ELF-1 (cell line): Measurements from ENCODE around the gene SLC5A6.

ENCODE experiments used
- DNase-seq: peaks from one replicate; pipeline ENCODE4 v3.0.0-alpha.2; 2016; ENCODE audit warnings: low read depth, low spot score

Gene SLC5A6

DNA sequence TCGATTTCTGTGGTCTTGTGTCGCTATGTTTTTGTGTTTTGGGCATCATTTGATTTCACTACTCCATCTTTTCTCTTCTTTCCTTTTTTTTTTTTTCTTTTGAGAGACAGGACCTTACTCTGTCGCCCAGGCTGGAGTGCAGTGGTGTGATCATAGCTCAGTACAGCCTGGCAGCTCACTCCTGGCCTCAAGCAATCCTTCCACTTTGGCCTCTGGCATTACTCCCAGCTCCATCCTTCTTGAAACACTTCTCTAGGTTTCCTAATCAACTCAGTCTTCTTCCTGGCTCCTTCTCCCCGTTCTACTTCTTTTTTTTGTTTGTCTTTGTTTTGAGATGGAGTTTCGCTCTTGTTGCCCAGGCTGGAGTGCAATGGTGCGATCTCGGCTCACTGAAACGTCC, 36.7 kb downstream of the SLC5A6 start:
- no peak for DNase-seq

- no peak for DNase-seq
Observed at GRCh38 chr2:27174638-27175037, 37.4 kb downstream of the SLC5A6 start.

GRCh38 chr2:27171351-27171848, 40.7 kb downstream of the SLC5A6 start:
- DNase-seq: no peak

- DNase-seq: no peak
Observed at GRCh38 chr2:27170581-27171337, 41.3 kb downstream of the SLC5A6 start.

DNA sequence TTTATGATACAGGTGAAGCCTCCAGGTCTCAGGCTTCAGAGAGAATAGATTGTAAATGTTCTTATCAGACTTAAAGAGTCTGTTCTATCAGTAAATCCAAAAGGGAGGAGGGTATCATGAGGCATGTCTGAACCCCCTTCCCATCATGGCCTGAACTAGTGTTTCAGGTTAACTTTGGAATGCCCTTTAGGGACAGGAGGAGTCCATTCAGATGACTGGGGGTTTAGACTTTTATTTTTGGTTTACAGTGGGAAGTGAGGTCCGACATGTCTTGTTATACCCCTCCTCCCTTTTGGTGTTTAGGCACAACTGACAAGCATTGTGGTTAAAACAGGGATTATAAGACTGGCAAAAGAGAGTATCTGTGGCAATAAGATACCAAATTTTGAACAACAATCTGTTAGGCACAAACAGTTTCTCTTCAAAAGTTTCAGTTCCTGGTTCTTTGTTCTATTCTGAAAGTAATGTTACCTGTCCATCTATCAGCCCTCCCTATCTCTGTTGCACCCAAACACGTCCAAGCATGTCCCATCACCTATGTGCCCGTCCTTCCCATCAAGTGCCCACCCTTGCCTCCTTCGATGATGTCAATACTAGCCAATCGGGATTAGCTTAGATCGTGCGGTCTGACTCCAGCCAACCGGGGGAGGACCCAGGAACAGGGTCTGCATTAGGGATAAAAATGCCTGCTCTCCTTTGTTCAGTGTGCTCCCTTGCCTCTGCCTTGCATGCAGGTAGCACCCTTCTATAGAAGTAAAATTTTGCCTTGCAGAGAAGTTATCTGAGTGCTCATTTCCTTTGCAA, 46.9 kb downstream of the SLC5A6 start:
- DNase-seq: no peak

GRCh38 chr2:27162151-27163121, 49.6 kb downstream of the SLC5A6 start:
- DNase-seq: no peak

- no peak for DNase-seq
Observed at GRCh38 chr2:27160191-27160590, 51.9 kb downstream of the SLC5A6 start.

DNA sequence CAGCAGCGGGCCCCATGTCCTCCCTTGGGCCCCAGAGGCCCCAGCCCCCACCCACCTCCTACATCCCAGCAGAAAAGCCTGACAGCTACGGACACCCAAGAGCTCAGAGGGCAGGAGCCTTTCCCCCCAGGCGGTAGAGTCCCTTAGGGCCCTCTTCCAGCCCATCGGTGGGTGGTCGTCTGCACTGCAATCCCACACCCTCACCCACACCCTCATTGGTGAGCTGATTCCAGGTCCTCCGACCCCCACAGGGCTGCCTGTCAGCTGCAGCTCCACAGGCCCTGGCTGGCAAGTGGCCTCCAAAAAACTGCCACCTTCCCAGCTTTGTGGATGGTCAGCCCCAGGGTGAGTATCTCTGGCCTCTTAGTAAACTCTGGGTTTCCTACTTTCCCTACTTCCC, 52.8 kb downstream of the SLC5A6 start:
- no peak for DNase-seq

DNA sequence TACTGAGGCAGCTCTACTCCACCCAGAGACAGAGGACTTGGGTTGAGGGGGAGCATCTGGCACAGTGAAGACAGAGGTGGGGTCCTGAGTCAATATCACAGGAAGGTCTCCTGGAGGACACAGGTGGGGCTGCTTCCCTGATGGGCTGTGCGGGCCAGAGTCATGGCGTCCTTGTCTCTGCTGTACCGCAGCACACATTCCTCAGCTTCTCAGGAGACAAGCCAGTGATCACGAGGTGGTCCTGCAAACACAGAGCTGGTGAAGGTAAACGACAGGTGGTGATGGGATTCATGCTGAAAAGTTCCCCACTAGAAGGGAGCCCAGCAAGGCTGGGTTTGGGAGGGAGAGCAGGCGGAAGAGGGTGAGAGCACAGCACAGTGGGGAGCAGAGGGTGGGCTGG, 53.6 kb downstream of the SLC5A6 start:
- no peak for DNase-seq

DNA sequence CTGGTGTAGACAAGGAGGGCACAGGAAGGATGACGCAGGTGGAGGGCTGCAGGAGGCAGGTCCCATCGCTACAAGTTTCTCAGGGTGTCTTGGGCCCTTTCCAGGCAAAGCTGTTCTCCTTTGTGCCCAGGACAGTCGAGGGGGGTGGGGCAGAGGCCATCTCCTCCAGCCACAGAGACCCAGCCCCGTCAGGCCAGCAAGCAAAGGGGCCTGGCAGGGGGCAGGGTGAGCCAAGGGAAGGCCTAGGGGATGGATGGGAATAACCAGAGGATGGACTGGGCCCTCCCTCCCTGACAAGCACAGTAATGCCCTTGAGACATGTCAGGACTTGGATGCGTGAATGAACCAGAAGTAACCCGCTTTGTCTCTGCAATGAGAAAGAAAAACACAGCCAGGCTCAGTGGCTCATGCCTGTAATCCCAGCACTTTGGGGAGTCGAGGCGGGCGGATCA, 57.0 kb downstream of the SLC5A6 start:
- no peak for DNase-seq

DNA sequence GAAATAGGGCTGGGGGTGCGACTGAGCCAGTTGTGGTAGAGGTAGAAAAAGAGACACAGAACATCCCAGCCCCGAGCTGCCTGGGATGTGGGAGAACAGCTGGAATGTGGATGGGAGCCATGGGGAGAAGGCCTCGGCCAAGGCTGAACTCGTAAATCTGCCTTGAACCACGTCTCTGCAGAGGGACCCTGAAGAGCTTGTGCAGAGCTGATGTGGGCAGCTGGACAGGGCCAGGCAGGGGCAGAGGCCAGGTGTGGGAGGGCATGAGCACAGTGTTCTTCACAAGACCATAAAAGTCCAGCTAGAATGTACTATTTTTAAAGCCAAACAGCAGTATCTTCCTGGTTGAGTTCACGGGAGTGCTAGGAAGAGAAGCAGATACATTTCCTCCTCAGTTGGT, 57.6 kb downstream of the SLC5A6 start:
- no peak for DNase-seq

DNA sequence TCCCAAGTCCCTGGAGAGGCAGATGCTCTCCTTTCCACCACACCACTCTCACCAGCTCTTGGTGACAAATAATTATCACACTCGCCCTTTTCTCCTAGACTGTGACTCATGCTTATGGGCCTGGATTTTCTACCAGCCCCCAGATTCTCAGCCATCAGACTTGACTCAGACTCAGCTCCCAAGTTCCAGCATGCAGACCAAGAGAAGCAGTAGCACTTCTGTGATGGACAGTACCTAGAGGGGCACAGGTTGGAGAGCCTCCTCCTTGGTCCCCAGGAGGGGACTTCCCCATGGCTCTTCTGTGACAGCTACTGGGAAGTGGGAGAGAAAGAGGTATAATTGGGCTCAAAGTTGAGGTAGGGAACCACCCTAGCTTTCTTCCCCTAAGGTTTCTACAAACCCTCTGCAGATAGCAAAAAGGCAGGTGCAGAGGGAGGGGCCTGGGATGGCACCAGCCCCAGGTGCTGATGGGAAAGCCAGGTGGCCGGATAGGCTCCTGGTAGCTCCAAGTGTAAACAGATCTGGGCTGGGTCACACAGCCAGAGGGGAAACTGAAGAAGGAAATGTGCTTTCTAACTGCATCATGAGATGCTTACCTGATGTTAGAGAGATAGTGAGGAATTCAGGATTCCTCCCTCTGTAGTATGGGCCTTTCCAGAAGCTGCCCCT, 59.1 kb downstream of the SLC5A6 start:
- DNase-seq: peak; percentile 32

- DNase-seq: peak; percentile 32
Observed at GRCh38 chr2:27152102-27152795, 59.8 kb downstream of the SLC5A6 start.

DNA sequence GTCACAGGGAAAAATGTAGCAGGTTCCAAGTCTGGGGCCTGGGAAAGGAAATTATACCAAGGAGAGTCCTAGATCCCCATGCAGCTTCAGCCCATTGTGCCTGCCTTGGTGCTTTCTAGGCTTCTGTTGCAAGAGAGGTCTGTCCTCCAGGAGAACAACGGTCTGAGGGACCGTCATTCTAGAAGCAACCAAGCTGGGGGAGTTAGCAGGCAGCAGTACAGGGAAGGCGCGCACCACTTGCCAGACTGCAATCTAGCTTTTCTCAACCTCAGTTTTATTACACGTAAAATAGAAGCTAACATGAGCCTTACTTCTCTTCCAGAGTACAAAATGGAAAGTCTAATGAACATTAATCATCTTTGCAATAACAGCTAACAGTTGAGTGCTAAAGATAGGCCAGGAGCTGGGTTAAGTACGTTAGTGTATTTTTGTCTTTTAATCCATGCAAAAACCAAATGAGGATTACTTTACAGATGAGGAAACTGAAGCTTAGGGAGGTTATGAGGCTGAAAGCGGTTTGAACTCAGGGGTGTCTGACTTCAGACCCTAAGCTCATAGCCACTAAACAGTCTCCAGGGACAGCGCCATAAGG, 61.3 kb downstream of the SLC5A6 start:
- DNase-seq: no peak
